Measurements from ENCODE around the gene CELA2B.

DNA sequence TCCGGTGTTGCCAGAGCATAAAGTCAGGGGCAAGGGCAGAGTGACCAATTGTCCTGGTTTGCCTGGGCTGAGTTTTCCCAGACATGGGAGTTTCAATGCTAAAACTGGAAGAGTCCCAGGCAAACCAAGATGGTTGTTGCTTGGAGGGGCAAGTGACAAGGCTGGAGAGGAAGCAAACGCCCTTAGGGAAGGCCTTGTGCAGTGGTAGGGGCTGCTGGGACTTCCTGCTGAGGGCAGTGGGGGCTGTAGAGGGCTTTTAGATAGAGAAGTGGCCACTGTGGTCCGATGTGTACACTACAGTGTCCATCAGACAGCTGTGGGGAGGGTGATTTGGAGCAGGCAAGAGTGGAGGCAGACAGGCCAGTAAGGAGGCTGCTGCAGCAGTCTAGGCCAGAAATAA lies 26.3 kb upstream of the CELA2B start:
- TF ChIP-seq, protein P1, sequence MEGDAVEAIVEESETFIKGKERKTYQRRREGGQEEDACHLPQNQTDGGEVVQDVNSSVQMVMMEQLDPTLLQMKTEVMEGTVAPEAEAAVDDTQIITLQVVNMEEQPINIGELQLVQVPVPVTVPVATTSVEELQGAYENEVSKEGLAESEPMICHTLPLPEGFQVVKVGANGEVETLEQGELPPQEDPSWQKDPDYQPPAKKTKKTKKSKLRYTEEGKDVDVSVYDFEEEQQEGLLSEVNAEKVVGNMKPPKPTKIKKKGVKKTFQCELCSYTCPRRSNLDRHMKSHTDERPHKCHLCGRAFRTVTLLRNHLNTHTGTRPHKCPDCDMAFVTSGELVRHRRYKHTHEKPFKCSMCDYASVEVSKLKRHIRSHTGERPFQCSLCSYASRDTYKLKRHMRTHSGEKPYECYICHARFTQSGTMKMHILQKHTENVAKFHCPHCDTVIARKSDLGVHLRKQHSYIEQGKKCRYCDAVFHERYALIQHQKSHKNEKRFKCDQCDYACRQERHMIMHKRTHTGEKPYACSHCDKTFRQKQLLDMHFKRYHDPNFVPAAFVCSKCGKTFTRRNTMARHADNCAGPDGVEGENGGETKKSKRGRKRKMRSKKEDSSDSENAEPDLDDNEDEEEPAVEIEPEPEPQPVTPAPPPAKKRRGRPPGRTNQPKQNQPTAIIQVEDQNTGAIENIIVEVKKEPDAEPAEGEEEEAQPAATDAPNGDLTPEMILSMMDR (IDR thresholded peaks at IDR 0.05), result no peak
- no peak for TF ChIP-seq POLR2A (IDR thresholded peaks at IDR 0.05)

All from heart left ventricle (tissue), 13 donors.